Esophagus (tissue), 2 donors: ENCODE data around the gene RPP25L. TPM values are rescaled to one million over a fixed set of nuclear protein-coding genes. Genes with fewer than 3 reads are reported as not detected.

Experiments used
- H3K27ac ChIP-seq, 2 donors: one replicate each; pipeline ENCODE4 v1.5.1; 2013; ENCODE audit warnings: low read depth in 2 of 2, mild to moderate bottlenecking in 2 of 2, inconsistent platforms in 1 of 2, low read length in 1 of 2, moderate library complexity in 1 of 2
- H3K27me3 ChIP-seq, 2 donors: one replicate each; pipeline ENCODE4 v1.6.1; 2013; ENCODE audit warnings: low read length in 2 of 2, control low read depth in 1 of 2, mild to moderate bottlenecking in 1 of 2; ENCODE audit not compliant: insufficient read depth in 2 of 2, control insufficient read depth in 1 of 2
- H3K36me3 ChIP-seq, 2 donors: one replicate each; pipeline ENCODE4 v1.6.1; 2013; ENCODE audit warnings: low read length in 1 of 2; ENCODE audit not compliant: control insufficient read depth in 2 of 2, insufficient read depth in 2 of 2
- H3K4me1 ChIP-seq, 2 donors: one replicate each; pipeline ENCODE4 v1.6.1; 2013; ENCODE audit warnings: low read length in 1 of 2; ENCODE audit not compliant: control insufficient read depth in 2 of 2, insufficient read depth in 2 of 2
- H3K4me3 ChIP-seq, 2 donors: one replicate each; pipeline ENCODE4 v1.5.1; 2013; ENCODE audit warnings: low read length in 2 of 2, mild to moderate bottlenecking in 2 of 2, low read depth in 1 of 2, moderate library complexity in 1 of 2
- H3K9me3 ChIP-seq, 2 donors: one replicate each; pipeline ENCODE4 v1.6.1; 2013; ENCODE audit warnings: mild to moderate bottlenecking in 2 of 2, low read depth in 1 of 2, low read length in 1 of 2, moderate library complexity in 1 of 2; ENCODE audit not compliant: control insufficient read depth in 2 of 2, insufficient read depth in 1 of 2
- WGBS, 2 donors: extraction: QIAGEN DNeasy Blood & Tissue Kit; methylation state at CpG; one replicate each; pipeline ENCODE4 v1.1.7; 2013; 5-methylcytosine and 5-hydroxymethylcytosine counted together
- polyA plus RNA-seq, 2 donors: library from polyadenylated mRNA; stranded (reverse); fragments of 200-250 nt; gene quantifications; one replicate each; pipeline ENCODE4 v1.2.3, GENCODE V29; 2013
- donor health status: healthy with polysubstance abuse.
- donor health status: Bipolar disorder and iron deficiency.

The RPP25L gene
- polyA plus RNA-seq, 2 donors, result 23.0 to 32.2 TPM

DNA sequence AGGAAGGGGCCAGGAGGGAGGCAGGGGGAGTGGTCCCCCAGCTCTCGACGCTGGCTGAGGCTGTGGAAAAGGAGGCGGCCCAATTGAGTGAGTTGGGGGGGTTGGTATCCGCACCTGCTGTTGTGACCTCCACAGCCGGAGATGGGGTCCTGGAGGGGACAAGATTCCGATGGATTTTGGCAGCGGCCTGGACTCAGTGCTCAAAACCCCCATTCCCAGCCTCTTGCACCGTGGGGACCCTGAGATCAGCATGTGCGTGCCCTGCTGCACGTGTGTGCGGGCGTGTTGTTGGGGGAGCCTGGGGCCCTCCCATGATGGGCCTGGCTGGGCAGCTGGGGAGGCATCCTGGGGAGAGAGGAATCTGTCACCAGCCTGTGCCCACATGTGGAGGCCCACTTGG, 37.3 kb downstream of the RPP25L start:
- no peak overlapping the region for H3K4me3 ChIP-seq
- H3K27me3 ChIP-seq, result peaks cover 0 to 7% of the 10 kb centered on the region in 2 donors
- H3K9me3 ChIP-seq, result no peaks in the 10 kb centered on the region
- H3K27ac ChIP-seq, result no peak overlapping the region
- 93 to 95% methylated on average over 12 of the region's 12 CpGs for WGBS, 2 donors
- H3K4me1 ChIP-seq, result peaks cover 0 to 8% of the 10 kb centered on the region in 2 donors
- no peaks in the 10 kb centered on the region for H3K36me3 ChIP-seq

DNA sequence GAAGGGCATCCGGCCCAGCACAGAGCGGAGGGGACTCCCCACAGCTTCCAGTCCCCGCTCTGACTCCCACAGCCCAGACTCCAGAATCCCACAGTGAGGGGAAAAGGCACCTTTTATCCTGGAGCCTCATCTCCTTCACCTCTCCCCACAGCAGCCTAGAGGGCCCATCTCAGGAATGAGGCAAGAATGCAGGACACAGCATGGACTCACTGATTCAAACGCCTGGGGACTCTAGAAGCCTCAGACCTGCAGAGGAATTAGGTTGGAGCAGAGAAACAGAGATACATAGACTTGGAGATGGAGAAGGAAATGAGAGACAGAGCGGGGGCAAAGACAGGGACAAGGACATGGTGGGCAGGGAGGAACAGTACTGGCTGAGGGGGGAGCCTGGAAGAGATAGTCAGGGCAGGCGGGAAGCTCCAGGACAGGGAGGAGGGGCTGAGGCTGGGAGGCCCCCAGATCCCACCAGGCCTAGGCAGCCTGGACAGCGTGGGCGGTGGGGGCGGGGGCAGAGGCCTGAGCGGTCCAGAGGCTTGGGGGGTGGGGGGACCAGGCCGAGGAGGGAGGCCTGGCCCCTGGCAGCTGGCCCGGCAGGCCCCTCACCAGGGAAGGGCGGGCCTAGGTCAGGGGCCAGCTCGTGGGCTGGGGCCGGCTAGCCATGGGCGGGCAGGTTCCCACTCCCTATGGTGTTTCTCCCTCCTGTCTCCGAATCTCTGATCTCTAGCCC, 38.1 kb downstream of the RPP25L start:
- H3K9me3 ChIP-seq, result no peaks in the 10 kb centered on the region
- peaks cover 0 to 8% of the 10 kb centered on the region in 2 donors for H3K4me1 ChIP-seq
- peaks cover 0 to 6% of the 10 kb centered on the region in 2 donors for H3K27me3 ChIP-seq
- 89 to 97% methylated on average over 8 to 17 of the region's 17 CpGs for WGBS, 2 donors
- H3K36me3 ChIP-seq, result no peaks in the 10 kb centered on the region
- no peak overlapping the region for H3K27ac ChIP-seq
- no peak overlapping the region for H3K4me3 ChIP-seq

DNA sequence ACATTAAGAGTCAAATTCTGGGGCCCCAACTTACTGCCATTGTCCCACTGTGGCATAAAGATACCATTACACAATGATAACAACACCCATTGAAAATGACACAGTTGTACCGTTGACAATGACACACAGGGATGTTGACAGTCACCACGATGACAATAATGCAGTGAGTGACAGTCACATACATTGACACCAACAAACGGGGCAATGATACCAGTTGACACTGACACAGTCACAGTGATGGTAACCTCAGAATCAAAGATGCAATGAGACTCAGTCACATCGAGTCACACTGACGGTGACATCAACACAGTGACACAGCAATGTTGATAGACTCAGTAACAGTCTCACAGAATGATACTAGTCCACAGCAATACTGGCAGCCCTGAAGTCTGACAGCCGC, 39.3 kb downstream of the RPP25L start:
- H3K9me3 ChIP-seq, result no peaks in the 10 kb centered on the region
- no peaks in the 10 kb centered on the region for H3K4me1 ChIP-seq
- H3K36me3 ChIP-seq, result no peaks in the 10 kb centered on the region
- H3K27ac ChIP-seq, result no peak overlapping the region
- 78 to 86% methylated on average over 6 of the region's 6 CpGs for whole genome bisulfite sequencing, 2 donors
- H3K4me3 ChIP-seq, result no peak overlapping the region
- H3K27me3 ChIP-seq, result no peaks in the 10 kb centered on the region

DNA sequence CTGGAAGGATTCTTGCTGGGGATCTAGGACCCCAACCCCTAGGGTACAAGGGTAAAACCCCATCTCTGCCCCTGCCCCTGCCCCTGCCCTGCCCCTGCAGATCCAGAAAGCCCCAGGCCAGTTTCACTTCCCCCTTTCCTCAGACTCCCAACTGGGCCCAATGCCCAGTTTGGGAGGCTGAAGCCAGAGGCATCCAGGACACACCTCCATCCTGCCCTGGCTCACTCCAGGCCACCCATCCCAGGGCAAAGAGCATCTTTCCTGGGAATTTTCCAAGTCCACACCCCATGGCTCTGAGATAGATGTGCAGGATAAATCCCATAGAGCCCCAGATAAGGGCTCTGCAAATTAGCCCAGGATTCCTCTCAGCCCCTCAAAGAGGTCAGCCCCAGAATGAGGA, 39.8 kb downstream of the RPP25L start:
- H3K36me3 ChIP-seq, result no peaks in the 10 kb centered on the region
- H3K4me3 ChIP-seq, result no peak overlapping the region
- no peaks in the 10 kb centered on the region for H3K4me1 ChIP-seq
- no peaks in the 10 kb centered on the region for H3K9me3 ChIP-seq
- H3K27me3 ChIP-seq, result no peaks in the 10 kb centered on the region
- no peak overlapping the region for H3K27ac ChIP-seq

DNA sequence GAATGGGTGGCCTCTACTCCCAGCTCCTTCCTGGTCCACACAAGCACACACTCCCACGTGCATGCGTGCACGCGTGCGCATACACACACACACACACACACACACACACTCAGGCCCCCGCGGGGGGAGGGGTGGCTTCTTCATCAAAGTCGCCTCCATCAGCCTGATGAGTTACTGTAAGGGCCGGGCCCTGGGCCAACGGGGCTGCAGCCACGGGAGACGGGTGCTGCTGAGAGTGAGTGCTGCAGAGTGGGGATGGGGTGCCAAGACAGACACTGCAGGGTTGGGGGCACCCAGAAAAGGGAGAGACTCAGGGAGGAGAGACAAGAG, 40.5 kb downstream of the RPP25L start:
- H3K27me3 ChIP-seq, result no peaks in the 10 kb centered on the region
- WGBS, 2 donors, result 56 to 63% methylated on average over 12 of the region's 12 CpGs
- H3K36me3 ChIP-seq, result no peaks in the 10 kb centered on the region
- H3K27ac ChIP-seq, result no peak overlapping the region
- no peak overlapping the region for H3K4me3 ChIP-seq
- H3K9me3 ChIP-seq, result no peaks in the 10 kb centered on the region
- H3K4me1 ChIP-seq, result no peaks in the 10 kb centered on the region

DNA sequence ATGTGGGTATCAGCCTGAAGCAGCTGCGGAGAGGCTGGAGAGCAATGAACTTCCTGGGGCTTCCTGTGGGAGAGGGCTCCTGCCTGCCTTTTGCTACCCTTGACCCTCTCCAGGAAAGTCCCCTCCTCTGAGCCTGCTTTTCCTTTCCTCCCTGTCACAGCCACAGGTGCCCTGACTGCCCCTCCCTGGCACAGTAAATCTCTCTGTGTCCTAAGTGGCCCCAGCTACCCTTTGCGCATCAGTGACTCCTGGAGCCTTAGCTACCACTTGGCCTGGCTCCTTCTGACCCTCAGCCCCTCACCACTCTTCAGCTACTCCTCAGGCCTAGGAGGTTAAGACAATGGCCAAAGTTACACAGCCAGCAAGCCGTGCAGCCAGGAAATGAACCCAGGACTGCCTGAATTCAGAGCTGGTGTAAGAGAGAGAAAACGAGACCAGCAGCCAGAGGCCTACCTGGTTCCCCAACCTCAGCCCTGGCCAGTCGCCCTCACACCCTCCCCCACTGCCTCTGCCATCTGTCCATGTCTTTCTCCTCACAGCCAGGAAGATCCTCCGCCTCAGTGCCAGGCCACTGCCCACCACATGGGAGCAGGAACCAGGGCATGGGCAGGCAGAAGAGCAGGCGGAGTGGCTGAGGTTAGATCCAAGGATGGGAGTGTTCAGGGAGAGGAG, 41.0 kb downstream of the RPP25L start:
- H3K36me3 ChIP-seq, result no peaks in the 10 kb centered on the region
- H3K27ac ChIP-seq, result no peak overlapping the region

DNA sequence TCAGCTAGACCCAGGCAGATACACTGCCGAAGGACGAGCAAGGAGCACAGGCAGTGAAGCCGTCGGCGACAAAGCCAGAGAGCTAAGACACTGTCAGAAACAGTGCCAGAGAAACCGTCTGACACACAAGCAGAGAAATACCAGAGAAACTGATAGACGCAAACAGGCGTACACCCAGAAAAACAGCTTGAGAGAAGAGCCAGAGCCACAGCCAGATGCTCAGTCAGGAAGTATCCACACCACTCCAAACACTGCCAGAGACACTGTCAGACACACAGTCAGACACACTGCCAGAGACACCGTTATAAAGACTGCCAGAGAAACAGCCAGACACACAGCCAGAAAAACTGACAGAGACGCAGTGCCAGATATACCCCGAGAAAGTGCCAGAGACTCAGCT, 41.5 kb downstream of the RPP25L start:
- Histone ChIP-seq H3K4me1 (no peaks in the 10 kb centered on the region), H3K36me3 (no peaks in the 10 kb centered on the region), H3K4me3 (no peak overlapping the region), H3K9me3 (no peaks in the 10 kb centered on the region), H3K27me3 (peaks cover 0 to 2% of the 10 kb centered on the region in 2 donors), H3K27ac (no peak overlapping the region)
- WGBS, 2 donors, result 57 to 64% methylated on average over 11 of the region's 11 CpGs

More for the DNA sequence above, 41.0 kb downstream of the RPP25L start:
- 76 to 77% methylated on average over 7 of the region's 7 CpGs for WGBS, 2 donors
- Histone ChIP-seq H3K4me3 (no peak overlapping the region), H3K4me1 (no peaks in the 10 kb centered on the region), H3K27me3 (no peaks in the 10 kb centered on the region), H3K9me3 (no peaks in the 10 kb centered on the region)

DNA sequence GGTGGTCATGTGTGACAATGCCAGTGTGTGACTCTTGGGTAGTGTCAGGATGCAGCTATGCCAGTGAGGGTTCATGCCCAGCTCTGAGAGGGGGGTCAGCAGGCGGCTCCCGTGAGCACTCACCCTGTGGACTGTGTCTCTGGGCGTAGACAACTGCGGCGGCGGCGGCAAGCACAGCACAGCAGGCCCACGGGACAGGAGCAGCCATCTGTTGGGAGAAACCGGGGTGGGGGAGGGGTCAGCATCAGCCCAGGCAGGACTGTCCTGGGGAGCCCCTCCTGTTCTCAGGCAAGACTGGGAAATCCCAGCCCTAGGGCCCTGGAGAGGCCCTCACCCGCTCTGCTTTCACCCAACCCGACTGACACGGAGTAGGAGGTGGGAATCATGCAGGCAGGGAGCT, 43.1 kb downstream of the RPP25L start:
- H3K4me3 ChIP-seq, result no peak overlapping the region
- WGBS, 2 donors, result 69 to 77% methylated on average over 12 of the region's 12 CpGs
- H3K4me1 ChIP-seq, result no peaks in the 10 kb centered on the region
- no peak overlapping the region for H3K27ac ChIP-seq
- H3K36me3 ChIP-seq, result no peaks in the 10 kb centered on the region
- H3K9me3 ChIP-seq, result no peaks in the 10 kb centered on the region
- peaks cover 0 to 2% of the 10 kb centered on the region in 2 donors for H3K27me3 ChIP-seq

DNA sequence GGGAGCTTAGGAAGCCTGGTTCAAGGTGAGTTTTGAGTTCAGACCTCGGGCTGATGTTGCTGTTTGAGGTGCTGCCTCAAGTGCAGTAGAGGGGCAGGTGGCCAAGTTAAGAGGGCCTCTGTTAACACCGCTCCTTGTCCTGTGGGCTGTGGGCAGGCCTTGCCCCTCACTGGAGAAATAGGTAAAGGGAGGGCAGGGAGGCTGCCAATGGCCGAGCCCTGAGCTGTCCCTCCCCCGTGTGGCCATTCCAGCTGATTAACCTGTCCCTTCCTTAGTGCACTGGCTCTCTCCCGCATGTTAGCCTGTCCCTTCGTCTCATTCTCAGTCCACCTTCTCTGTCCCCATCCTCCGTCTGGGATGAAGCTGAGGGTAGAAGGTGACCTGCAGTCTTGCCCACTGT, 43.8 kb downstream of the RPP25L start:
- Histone ChIP-seq H3K27ac (no peak overlapping the region), H3K4me1 (no peaks in the 10 kb centered on the region), H3K36me3 (no peaks in the 10 kb centered on the region), H3K27me3 (peaks cover 0 to 2% of the 10 kb centered on the region in 2 donors), H3K9me3 (no peaks in the 10 kb centered on the region), H3K4me3 (no peak overlapping the region)
- WGBS, 2 donors, result 78 to 84% methylated on average over 7 of the region's 7 CpGs

DNA sequence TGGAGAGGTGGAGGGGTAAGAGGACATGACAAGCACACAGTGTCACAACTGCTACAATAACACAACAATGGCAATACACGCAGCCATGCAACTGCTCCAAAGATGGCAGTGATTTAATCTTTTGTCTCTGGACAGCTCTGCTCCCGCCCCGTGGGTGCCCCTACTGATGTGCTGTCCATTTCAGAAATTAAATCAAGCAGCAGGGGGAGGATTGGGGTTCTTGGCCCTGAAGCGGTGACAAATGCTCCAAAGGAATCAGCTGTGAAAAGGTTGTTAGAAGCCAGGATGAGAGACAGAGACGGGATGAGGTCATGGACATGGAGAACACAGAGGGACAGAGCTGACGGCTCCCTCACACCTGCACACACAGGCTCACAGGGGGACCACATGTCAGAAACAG, 44.9 kb downstream of the RPP25L start:
- Histone ChIP-seq H3K36me3 (no peaks in the 10 kb centered on the region), H3K27me3 (peaks cover 0 to 2% of the 10 kb centered on the region in 2 donors), H3K4me1 (no peaks in the 10 kb centered on the region), H3K27ac (no peak overlapping the region), H3K9me3 (peaks cover 0 to 2% of the 10 kb centered on the region in 2 donors), H3K4me3 (no peak overlapping the region)
- WGBS, 2 donors, result 79 to 84% methylated on average over 6 of the region's 6 CpGs
